Endodermal cell (in vitro differentiated cells): ENCODE data around the gene RASSF4. TPM values are rescaled to one million over a fixed set of nuclear protein-coding genes. Genes with fewer than 3 reads are reported as not detected.

Experiments used
- DNase-seq: peaks from one replicate; pipeline ENCODE4 v3.0.0-alpha.2; 2017
- H3K27ac ChIP-seq: 2 replicates; pipeline ENCODE4 v1.5.1; 2013; ENCODE audit warnings: mild to moderate bottlenecking, low read depth, low read length, moderate library complexity
- H3K27me3 ChIP-seq: 2 replicates; pipeline ENCODE4 v1.6.1; 2013; ENCODE audit warnings: mild to moderate bottlenecking, low read length, moderate library complexity; ENCODE audit not compliant: insufficient read depth, control insufficient read depth, poor library complexity, severe bottlenecking
- H3K36me3 ChIP-seq: 2 replicates; pipeline ENCODE4 v1.7.0; 2013; ENCODE audit warnings: mild to moderate bottlenecking, low read length, moderate library complexity; ENCODE audit not compliant: control insufficient read depth, insufficient read depth
- H3K4me1 ChIP-seq: one replicate; pipeline ENCODE4 v1.7.0; 2013; ENCODE audit warnings: low read length; ENCODE audit not compliant: control insufficient read depth, insufficient read depth
- H3K4me3 ChIP-seq: 2 replicates; pipeline ENCODE4 v1.5.1; 2013; ENCODE audit warnings: mild to moderate bottlenecking, low read length, moderate library complexity
- H3K9ac ChIP-seq: 2 replicates; pipeline ENCODE4 v1.6.1; 2013; ENCODE audit warnings: mild to moderate bottlenecking, low read length, moderate library complexity; ENCODE audit not compliant: poor library complexity, severe bottlenecking; ENCODE audit errors: extremely low read depth
- H3K9me3 ChIP-seq: 2 replicates; pipeline ENCODE4 v1.6.1; 2013; ENCODE audit warnings: mild to moderate bottlenecking, low read length, moderate library complexity; ENCODE audit not compliant: control insufficient read depth
- H3K27ac Mint-ChIP-seq: 2 replicates; pipeline ENCODE4 v1.8.0; 2020; ENCODE audit warnings: mixed read lengths
- H3K27me3 Mint-ChIP-seq: 2 replicates; pipeline ENCODE4 v1.8.0; 2021; ENCODE audit warnings: mild to moderate bottlenecking, mixed read lengths; ENCODE audit not compliant: insufficient read depth
- H3K36me3 Mint-ChIP-seq: 2 replicates; pipeline ENCODE4 v1.8.0; 2020; ENCODE audit warnings: low read depth, mixed read lengths
- H3K4me1 Mint-ChIP-seq: 2 replicates; pipeline ENCODE4 v1.8.0; 2020; ENCODE audit warnings: mixed read lengths
- H3K4me3 Mint-ChIP-seq: 2 replicates; pipeline ENCODE4 v1.8.0; 2020; ENCODE audit warnings: mild to moderate bottlenecking, moderate library complexity, mixed read lengths
- H3K9me3 Mint-ChIP-seq: 2 replicates; pipeline ENCODE4 v1.8.0; 2020; ENCODE audit warnings: mild to moderate bottlenecking, mixed read lengths
- WGBS, 2 experiments: methylation state at CpG; one replicate each; pipeline versions ENCODE4 v1.1.5 to v1.1.7; 2013; ENCODE audit warnings: missing lambda C conversion rate in 2 of 2, mixed read lengths in 1 of 2; ENCODE audit not compliant: insufficient coverage in 1 of 2, insufficient read length in 1 of 2; 5-methylcytosine and 5-hydroxymethylcytosine counted together
- total RNA-seq, 2 donors: library from RNA; stranded (reverse); fragmentation: NEBNext Ultra II Directional in 1 of 2; extraction: Animal tissue kit (Norgen Biotek cat#: 25700) in 1 of 2; gene quantifications; 2 replicates in 1 of 2; 3 replicates in 1 of 2; pipeline ENCODE4 v1.2.1, GENCODE V29; 2021
- TF ChIP-seq, protein P1 (sequence below): fragments of 200-600 bp; sonication (generic); conservative IDR thresholded peaks from 2 replicates; pipeline ENCODE4 v1.5.0; 2021; ENCODE audit warnings: antibody characterized with exemption, mild to moderate bottlenecking

The RASSF4 gene
- total RNA-seq, 2 donors from 2014 or later = 5.2 to 14.1 TPM

DNA sequence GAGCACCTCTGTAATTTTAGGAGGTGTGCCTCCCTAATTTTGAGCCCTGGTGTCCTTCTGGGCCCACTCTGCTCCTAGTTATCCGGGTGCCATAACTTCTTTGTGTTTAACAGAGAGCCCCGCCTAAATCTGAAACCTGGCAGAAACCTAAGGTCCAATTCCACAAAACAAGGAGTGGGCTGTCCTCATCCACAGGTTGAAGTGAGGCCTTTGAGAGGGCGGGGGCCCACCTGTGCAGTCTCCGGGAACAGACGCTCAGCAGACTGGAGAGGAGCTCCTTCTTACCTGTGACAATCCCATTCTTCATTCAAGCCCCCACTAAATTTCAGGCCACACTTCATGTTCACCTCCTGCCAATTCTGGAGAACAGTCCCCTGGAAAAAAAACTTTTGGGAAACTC lies 37.6 kb upstream of the RASSF4 start:
- Histone ChIP-seq H3K4me1 (no peaks in the 10 kb centered on the region), H3K4me3 (no peak overlapping the region), H3K27ac (no peak overlapping the region), H3K36me3 (no peaks in the 10 kb centered on the region), H3K27me3 (no peaks in the 10 kb centered on the region), H3K9me3 (no peaks in the 10 kb centered on the region), H3K9ac (no peak overlapping the region)
- 94% methylated on average over 5 of the region's 5 CpGs for WGBS, 2 experiments
- DNase-seq = no peak
- Mint-ChIP-seq H3K27ac (no peak overlapping the region), H3K27me3 (peaks cover 22% of the 10 kb centered on the region), H3K9me3 (peaks cover 7% of the 10 kb centered on the region), H3K36me3 (no peaks in the 10 kb centered on the region), H3K4me3 (no peak overlapping the region), H3K4me1 (no peaks in the 10 kb centered on the region)
- TF ChIP-seq, protein P1, sequence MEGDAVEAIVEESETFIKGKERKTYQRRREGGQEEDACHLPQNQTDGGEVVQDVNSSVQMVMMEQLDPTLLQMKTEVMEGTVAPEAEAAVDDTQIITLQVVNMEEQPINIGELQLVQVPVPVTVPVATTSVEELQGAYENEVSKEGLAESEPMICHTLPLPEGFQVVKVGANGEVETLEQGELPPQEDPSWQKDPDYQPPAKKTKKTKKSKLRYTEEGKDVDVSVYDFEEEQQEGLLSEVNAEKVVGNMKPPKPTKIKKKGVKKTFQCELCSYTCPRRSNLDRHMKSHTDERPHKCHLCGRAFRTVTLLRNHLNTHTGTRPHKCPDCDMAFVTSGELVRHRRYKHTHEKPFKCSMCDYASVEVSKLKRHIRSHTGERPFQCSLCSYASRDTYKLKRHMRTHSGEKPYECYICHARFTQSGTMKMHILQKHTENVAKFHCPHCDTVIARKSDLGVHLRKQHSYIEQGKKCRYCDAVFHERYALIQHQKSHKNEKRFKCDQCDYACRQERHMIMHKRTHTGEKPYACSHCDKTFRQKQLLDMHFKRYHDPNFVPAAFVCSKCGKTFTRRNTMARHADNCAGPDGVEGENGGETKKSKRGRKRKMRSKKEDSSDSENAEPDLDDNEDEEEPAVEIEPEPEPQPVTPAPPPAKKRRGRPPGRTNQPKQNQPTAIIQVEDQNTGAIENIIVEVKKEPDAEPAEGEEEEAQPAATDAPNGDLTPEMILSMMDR = no peak

DNA sequence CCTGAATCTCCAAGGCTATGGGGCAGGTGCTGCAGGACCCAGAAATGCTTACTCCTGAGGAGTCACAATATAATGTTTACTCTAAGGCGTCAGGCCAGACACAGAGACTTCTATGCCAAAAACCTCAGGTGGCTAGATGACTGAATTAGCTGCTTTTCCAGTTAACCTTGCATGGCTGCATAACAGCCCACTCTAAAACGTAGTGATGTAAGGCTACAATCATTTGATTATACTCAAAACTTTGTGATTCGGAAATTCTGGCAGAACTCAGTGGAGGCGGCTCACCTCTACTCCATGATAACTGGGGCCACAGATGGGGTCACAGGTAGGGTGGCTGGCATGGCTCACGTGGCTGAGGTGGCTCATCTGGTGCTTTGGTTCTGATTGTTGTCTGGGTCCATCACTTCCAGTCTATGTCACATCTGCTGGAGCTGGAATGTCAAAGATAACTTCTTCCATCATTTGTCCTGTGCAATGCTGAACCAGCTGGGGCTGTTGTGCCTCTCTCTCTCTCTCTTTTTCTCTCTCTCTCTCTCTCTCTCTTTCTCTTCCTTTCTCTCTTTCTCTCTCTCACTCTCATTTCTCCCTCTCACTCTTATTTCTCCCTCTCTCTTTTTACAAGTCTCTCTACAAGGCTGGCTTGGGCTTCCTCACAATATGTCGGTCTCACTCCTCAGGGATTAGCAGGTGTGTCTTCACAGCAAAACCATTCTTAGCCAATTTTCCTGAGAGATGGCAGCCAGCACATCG lies 36.6 kb upstream of the RASSF4 start:
- Histone ChIP-seq H3K9ac (no peak overlapping the region), H3K4me1 (no peaks in the 10 kb centered on the region), H3K36me3 (no peaks in the 10 kb centered on the region), H3K9me3 (no peaks in the 10 kb centered on the region), H3K27ac (no peak overlapping the region), H3K27me3 (no peaks in the 10 kb centered on the region), H3K4me3 (no peak overlapping the region)
- Mint-ChIP-seq H3K4me3 (no peak overlapping the region), H3K27ac (no peak overlapping the region), H3K27me3 (peaks cover 17% of the 10 kb centered on the region), H3K4me1 (no peaks in the 10 kb centered on the region), H3K9me3 (peaks cover 1% of the 10 kb centered on the region), H3K36me3 (no peaks in the 10 kb centered on the region)
- TF ChIP-seq, protein P1 = no peak
- DNase-seq = peak; percentile 17
- WGBS, 2 experiments = 88 to 95% methylated on average over 7 of the region's 7 CpGs

DNA sequence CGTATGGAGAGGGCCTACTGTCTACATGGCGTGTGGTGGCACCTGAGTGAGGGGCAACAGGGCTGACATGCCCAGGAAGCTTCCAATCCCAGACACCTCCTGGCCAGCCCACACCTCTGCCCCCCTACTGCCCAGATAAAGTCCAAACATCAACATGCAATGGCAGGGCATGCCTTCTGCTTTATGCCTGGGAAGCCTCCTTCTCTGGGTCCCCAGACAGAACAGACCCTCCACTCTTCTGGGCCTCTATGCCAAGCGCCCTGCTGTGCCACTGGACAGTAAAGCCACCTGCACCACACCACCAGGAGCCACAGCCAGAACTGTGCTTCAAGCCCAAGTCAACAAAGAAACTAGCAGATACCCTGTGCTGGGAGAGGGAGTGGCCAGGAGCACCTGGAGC lies 36.0 kb upstream of the RASSF4 start:
- Mint-ChIP-seq H3K4me3 (no peak overlapping the region), H3K36me3 (no peaks in the 10 kb centered on the region), H3K9me3 (no peaks in the 10 kb centered on the region), H3K4me1 (no peaks in the 10 kb centered on the region), H3K27me3 (peaks cover 18% of the 10 kb centered on the region), H3K27ac (no peak overlapping the region)
- TF ChIP-seq, protein P1 = no peak
- Histone ChIP-seq H3K27ac (no peak overlapping the region), H3K9me3 (no peaks in the 10 kb centered on the region), H3K36me3 (no peaks in the 10 kb centered on the region), H3K27me3 (no peaks in the 10 kb centered on the region), H3K4me3 (no peak overlapping the region), H3K4me1 (no peaks in the 10 kb centered on the region), H3K9ac (no peak overlapping the region)
- WGBS, 2 experiments = 85 to 92% methylated on average over 2 to 3 of the region's 3 CpGs
- DNase-seq = peak; percentile 26
